Right forelimb (tissue), 1 donor: ENCODE measurements around the gene TRIM71.
"Not testable (repeated sequence)": the region's sequence is repeated elsewhere in the genome, so short reads cannot be mapped to it uniquely, and the experiment has no call there.

Experiments used
- DNase-seq: peaks from one replicate; pipeline ENCODE4 v3.0.0-alpha.2; 2018

TRIM71 gene

GRCh38 chr3:32844322-32844654 is 26.5 kb downstream of the TRIM71 start:
- DNase-seq: no peak

GRCh38 chr3:32844914-32845313 is 27.1 kb downstream of the TRIM71 start:
- DNase-seq: no peak

GRCh38 chr3:32845546-32845945 is 27.7 kb downstream of the TRIM71 start:
- DNase-seq: not testable (repeated sequence)

DNA sequence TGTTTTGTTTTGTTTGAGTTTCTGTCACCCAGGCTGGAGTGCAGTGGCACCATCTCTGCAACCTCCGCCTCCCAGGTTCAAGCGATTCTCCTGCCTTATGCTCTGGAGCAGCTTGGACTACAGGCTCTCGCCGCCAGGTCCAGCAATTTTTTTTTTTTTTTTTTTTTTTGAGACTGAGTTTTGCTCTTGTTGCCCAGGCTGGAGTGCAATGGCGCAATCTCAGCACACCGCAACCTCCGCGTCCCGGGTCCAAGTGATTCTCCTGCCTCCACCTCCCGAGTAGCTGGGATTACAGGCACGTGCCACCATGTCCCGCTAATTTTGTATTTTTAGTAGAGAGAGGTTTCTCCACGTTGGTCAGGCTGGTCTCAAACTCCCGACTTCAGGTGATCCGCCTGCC is 29.2 kb downstream of the TRIM71 start:
- not testable (repeated sequence) for DNase-seq

- DNase-seq: no peak
These were observed 29.7 kb downstream of the TRIM71 start for GRCh38 chr3:32847528-32847927.

DNA sequence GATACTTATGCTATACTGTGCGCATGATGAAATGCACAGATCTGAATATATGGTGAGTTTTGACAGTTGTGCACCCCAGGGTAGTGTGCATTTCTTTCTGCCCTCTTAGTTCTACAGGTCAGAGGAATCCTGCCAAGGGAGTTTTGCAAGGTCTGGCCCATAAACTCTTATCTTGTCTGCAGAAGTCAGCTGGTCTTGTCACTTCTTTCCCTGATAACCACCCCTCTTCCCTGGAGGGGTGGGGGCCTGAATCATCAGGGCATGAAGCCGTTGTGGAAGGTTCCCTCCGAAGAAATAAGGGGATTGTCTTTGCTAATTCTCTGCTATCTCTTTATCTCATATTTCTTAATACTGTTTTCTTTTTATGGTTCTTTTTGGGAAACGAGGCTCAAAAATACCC is 30.4 kb downstream of the TRIM71 start:
- no peak for DNase-seq

DNA sequence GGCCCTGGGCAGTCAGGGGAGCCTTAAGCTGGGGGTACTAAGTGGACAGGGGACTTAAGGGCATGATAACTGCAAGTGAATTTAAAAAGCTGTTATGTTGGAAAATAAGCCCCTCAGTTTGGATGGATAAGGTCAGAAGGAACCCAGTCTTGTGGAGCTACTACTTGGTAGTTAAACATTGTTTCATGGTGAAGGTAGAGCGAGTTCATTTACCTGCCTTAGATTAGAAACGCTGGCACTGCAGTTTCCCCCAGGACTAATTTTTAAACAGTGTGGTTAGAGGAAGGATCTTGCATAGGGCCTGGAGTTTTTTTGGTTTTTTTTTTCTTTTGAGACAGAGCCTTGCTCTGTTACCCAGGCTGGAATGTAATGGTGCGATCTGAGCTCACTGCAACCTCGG is 31.2 kb downstream of the TRIM71 start:
- DNase-seq: no peak

- DNase-seq: no peak
These were observed 32.4 kb downstream of the TRIM71 start for GRCh38 chr3:32850226-32850625.

DNA sequence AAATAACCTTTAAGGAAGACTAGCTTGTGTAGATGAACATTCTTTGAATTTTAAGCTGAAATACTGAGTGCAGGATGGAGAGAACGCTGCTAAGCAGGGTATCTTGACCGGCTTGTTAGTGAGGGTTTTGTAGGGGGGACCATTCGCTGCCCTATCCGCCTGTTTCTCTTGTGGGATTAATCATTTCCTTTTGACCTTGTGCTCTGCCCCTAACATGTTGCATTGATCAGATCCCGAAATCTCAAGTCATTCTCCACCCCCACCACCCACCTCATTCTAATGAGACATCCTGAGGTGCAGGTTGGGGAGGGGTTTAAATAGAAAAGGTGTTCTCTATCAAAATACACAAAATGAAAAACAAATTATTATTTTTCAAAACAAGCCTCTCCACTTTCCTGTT is 32.8 kb downstream of the TRIM71 start:
- DNase-seq: no peak

GRCh38 chr3:32852146-32852545 is 34.3 kb downstream of the TRIM71 start:
- no peak for DNase-seq

DNA sequence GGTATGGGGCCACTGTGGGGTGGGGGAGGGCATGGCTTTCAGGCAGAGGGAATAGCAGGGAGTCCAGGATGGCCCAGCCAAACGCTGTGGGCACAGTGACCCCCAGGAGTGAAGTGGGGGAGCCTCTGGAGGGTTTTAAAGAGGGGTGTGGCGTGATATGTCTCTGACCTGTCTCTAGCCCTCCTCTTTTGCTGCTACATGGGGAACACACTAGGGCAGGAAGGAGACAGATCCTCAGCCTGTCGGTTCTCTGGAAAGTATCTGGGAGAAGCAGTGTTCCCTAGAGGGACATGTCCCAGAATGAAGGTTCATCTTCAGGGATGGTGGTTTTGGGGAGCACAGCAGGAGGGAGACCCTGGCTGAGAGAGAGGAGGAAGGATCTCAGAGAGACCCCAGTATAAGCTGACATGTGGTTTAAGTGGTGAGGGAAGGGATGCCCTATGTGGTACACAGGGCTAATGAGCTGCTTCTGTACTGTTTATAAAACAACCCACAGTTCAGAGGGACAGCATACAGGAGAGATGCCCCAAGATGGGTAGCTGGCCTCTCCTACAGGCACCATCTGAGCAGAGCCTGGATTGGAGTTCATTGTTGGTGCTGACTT is 37.7 kb downstream of the TRIM71 start:
- no peak for DNase-seq

DNA sequence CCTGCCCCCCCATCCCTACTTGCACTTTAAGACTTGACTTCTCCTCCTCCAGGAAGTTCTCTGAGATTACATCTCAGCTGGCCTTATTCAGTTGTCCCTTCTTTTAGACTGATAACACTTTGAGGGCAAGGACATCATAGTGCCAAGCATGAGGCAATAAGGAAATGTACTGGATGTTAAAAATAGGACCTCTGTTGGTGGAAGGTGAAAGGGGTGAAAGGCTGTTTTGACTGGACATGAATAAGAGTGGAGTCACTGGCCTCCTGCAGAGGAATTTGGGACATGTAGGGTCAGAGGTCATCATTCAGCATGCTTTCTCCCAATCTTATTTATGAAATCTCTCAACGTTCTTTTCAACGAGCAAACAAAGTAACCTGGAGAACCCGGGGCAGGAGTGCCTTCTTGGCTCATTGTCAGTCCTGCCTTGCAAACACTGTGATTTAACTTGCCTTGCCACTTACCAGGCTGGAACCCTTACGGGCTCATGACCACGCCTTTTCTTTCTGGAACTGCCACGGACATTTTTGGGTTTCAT is 38.6 kb downstream of the TRIM71 start:
- no peak for DNase-seq

DNA sequence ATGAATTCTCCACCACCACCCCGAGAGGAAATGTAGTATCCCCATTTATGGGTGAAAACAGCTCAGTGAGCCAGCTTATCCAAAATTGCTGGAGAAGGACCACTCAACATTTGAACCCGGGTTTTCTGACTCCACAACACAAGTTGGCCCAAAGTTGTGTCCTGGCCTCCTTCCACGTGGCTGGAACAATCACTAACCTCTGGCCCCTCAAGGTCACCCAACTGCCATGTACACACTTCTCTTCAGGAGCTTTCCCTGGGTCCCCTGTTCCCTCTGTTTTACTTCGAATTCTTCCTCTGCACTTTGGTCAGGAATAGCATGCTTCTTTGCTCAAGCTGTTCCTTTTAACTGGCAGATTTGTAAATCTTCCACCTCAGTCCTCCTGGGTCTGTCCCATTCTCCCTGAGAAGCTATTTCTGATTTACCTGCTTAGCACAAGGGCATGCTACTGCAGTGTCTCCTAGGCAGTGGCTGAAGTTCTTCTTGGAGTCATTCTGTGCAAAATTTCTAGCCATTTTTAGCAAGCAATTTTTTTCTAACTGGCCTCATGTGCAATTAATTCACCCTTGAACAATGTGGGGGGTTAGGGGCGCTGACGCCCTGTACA is 39.2 kb downstream of the TRIM71 start:
- no peak for DNase-seq

GRCh38 chr3:32857921-32858320 is 40.1 kb downstream of the TRIM71 start:
- no peak for DNase-seq

DNA sequence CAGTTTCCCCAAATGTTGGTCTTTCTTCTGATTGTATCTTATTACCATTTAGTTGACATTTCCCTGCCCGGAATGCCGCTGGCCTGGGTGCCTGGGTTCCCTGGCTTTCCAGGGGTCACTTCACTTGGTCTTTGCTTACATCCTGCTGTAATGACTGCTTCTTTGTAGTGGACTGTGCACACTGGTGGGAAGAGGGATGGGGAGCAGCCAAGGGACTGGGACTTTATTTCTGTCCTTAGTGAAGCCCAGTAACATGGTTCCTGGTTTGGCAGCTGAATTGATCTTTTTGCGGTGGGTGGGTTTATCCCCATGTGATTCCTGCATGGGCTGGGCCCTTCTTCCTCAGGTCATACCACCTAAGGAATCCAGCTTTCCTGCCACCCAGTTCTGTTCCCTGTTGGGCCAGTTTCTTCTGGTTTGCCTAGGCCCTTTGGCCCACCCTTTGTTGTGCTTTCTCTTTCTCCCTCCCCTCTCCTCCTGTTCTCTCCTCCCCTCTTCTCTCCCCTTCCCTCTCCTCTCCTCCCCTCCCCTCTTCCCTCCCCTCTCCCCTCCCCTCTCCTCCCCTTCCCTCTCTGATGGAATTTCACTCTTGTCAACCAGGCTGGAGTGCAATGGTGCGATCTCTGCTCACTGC is 41.9 kb downstream of the TRIM71 start:
- DNase-seq: no peak

DNA sequence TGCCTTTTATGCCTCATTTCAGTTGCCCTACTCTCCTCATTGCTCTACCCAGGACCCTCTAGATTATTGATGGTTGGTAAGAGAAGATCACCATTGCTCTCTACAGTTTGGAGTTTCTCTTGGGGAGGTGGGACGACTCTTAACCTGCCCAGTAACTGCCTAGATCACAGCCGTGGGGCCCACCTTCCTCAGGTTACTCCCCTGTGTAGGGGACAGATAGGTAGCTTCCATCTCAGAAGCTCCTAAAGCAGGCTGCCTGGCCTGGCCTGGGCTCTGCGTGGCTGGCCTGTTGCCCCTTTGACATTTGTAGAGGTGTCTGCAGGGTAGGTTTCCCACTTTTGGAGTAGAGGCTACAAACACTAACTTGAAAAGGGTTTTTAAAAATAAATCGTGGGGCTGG is 42.7 kb downstream of the TRIM71 start:
- no peak for DNase-seq

DNA sequence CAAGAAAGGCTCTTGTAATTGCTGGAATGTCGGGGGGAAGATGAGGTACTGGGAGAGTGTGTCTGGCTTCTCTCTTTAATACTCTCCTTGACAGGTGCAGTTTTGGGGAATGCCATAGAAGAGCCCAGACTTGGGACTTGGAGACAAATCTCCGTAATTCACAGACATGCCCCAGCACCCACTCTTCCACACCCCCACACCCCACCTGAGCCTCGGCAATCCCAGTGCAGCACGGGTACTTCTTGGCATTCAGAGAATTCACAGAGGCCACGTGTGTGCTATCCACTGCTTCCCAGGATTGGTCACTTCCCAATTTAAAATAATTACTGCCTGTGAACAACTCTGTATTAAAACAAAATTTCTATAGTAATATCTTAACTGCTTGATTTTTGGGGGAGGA is 43.9 kb downstream of the TRIM71 start:
- DNase-seq: no peak

- no peak for DNase-seq
These were observed 44.6 kb downstream of the TRIM71 start for GRCh38 chr3:32862247-32862935.

- no peak for DNase-seq
These were observed 45.2 kb downstream of the TRIM71 start for GRCh38 chr3:32862936-32863487.

GRCh38 chr3:32865383-32865782 is 47.6 kb downstream of the TRIM71 start:
- DNase-seq: no peak

DNA sequence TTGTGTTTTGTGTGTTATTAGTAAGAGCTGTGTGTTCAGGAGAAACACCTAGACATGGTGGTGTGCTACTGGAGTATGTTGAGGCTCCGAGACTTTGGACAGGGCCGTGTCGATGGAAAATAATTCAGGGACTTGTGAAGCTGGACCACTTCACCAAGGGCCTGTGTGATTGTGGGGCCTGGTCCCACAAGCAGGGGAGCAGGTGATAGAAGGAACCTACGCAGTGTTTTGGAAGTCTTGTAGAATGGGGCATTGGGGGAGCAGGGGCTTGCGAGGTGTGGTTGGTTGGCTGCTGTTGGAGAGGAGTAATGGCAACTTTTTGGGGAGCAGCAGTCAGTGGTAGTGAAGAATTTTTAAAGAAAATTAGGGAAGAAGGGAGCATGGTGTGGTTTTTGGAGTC is 48.7 kb downstream of the TRIM71 start:
- no peak for DNase-seq

GRCh38 chr3:32867954-32868353 is 50.2 kb downstream of the TRIM71 start:
- no peak for DNase-seq

DNA sequence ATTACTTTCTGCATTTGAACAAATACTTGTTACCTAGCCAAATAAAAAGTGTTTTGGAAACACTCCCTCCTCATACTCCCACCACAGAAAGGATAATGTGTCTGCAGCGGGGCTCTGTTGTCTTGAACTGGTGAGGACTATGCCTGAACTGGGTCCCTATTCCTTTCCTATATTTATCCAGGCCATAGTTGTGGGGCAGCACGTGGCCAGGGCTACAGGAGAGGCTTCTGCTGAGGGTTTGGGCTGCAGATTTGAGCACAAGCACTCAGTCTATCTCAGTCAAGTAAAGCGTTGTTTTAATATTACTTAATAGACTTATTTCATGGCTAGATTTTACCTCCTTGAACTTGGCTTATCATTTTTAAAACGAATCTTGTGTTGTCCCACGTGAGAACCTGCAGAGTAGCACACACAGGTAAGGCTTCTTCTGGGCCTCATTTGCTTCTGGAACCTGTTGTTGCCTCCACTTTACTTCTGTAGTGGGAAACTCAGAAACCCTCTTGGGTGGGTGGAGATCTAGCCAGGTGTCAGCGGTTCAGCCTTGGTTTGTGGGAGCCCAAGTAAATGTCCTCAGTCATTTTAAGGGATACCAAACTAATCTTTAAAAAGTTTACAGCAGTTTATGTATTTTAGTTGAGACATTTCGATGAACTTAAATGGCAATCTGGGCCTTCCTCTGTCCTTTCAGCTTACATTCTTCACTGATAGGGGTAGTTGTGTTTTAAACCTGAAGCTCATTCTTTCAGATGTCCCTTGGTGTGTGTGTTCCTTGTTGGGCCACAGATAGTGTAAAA is 51.1 kb downstream of the TRIM71 start:
- DNase-seq: no peak
